Ascending aorta (tissue), 2 donors: ENCODE results near the gene RPL13. TPM values are rescaled to one million over a fixed set of nuclear protein-coding genes. Genes with fewer than 3 reads are reported as not detected.
"Not testable (repeated sequence)": the region's sequence is repeated elsewhere in the genome, so short reads cannot be mapped to it uniquely, and the experiment has no call there.

Experiments
- DNase-seq, 2 donors: peaks; one replicate each; pipeline ENCODE4 v3.0.0-alpha.2; 2019; ENCODE audit warnings: low spot score in 2 of 2
- H3K27ac ChIP-seq, 2 donors: fragments of 200-600 bp; sonication (generic); one replicate each; pipeline ENCODE4 v1.5.1; 2016 to 2017; ENCODE audit warnings: mild to moderate bottlenecking in 1 of 2
- H3K27me3 ChIP-seq: fragments of 200-600 bp; sonication (generic); one replicate; pipeline ENCODE4 v1.5.1; 2017
- H3K36me3 ChIP-seq, 2 donors: fragments of 200-600 bp; sonication (generic); one replicate each; pipeline ENCODE4 v1.5.1; 2016
- H3K4me1 ChIP-seq, 2 donors: fragments of 200-600 bp; sonication (generic); one replicate each; pipeline ENCODE4 v1.5.1; 2016 to 2017; ENCODE audit warnings: mild to moderate bottlenecking in 1 of 2
- H3K4me3 ChIP-seq, 2 donors: fragments of 200-600 bp; sonication (generic); one replicate each; pipeline ENCODE4 v1.5.1; 2016 to 2017; ENCODE audit warnings: mild to moderate bottlenecking in 1 of 2
- H3K9me3 ChIP-seq, 2 donors: fragments of 200-600 bp; sonication (generic); one replicate each; pipeline ENCODE4 v1.5.1; 2016
- CTCF ChIP-seq, 3 experiments: fragments of 200-600 bp in 2 of 3; fragments of 450-650 bp in 1 of 3; sonication (generic) in 2 of 3; IDR thresholded peaks; one replicate each; pipeline ENCODE4 v1.5.1; 2016 to 2019; ENCODE audit warnings: antibody characterized with exemption in 3 of 3, mild to moderate bottlenecking in 1 of 3, moderate library complexity in 1 of 3
- intact Hi-C: fragments of 100-400 bp; cut with DNase I; formaldehyde crosslinking; loops from one replicate; pipeline ENCODE4 v1.15.1; 2023
- total RNA-seq: library from RNA; depleted of rRNA; stranded (reverse); fragments of >200 nt; gene quantifications from one replicate; pipeline ENCODE4 v1.1.0, GENCODE V29; 2016

Gene RPL13
- total RNA-seq, 1 donor from 2014 or later, result 8,360 TPM

- no peak for DNase-seq
- Histone ChIP-seq H3K27ac (no peak overlapping the region), H3K9me3 (no peaks in the 10 kb centered on the region), H3K36me3 (peaks cover 1 to 2% of the 10 kb centered on the region in 2 donors), H3K4me1 (peaks cover 11 to 15% of the 10 kb centered on the region in 2 donors), H3K27me3 (no peaks in the 10 kb centered on the region), H3K4me3 (no peak overlapping the region)
- no peak for TF ChIP-seq CTCF (IDR thresholded peaks at IDR 0.05)
- intact Hi-C loops, result no loop called here
Measured at GRCh38 chr16:89569506-89570341, 9.2 kb downstream of the RPL13 start.

- no peaks in the 10 kb centered on the region for H3K27me3 ChIP-seq
- H3K36me3 ChIP-seq, result no peaks in the 10 kb centered on the region
- no peak overlapping the region for H3K27ac ChIP-seq
Measured at GRCh38 chr16:89570342-89570923, 10.0 kb downstream of the RPL13 start.

GRCh38 chr16:89570983-89571598 lies 10.6 kb downstream of the RPL13 start:
- peaks cover 7 to 11% of the 10 kb centered on the region in 2 donors for H3K4me1 ChIP-seq
- H3K27ac ChIP-seq, H3K4me3 ChIP-seq, DNase-seq, intact Hi-C loops, H3K9me3 ChIP-seq, H3K36me3 ChIP-seq, H3K27me3 ChIP-seq: not testable (repeated sequence)

More at GRCh38 chr16:89570342-89570923, 10.0 kb downstream of the RPL13 start:
- peaks cover 8 to 18% of the 10 kb centered on the region in 2 donors for H3K4me1 ChIP-seq
- H3K9me3 ChIP-seq, result no peaks in the 10 kb centered on the region
- no peak for DNase-seq
- no peak overlapping the region for H3K4me3 ChIP-seq
- no peak for TF ChIP-seq CTCF (IDR thresholded peaks at IDR 0.05)
- intact Hi-C loops, result no loop called here

GRCh38 chr16:89571636-89572035 lies 11.2 kb downstream of the RPL13 start:
- no peak for TF ChIP-seq CTCF (IDR thresholded peaks at IDR 0.05)
- DNase-seq, result no peak
- peaks cover 7 to 10% of the 10 kb centered on the region in 2 donors for H3K4me1 ChIP-seq
- H3K27me3 ChIP-seq, result peaks cover 4% of the 10 kb centered on the region
- no peak overlapping the region for H3K27ac ChIP-seq
- H3K36me3 ChIP-seq, result no peaks in the 10 kb centered on the region
- no peak overlapping the region for H3K4me3 ChIP-seq
- H3K9me3 ChIP-seq, result no peaks in the 10 kb centered on the region
- intact Hi-C loops, result no loop called here

- no peak for TF ChIP-seq CTCF (IDR thresholded peaks at IDR 0.05)
- Histone ChIP-seq H3K4me3 (no peak overlapping the region), H3K27ac (no peak overlapping the region), H3K27me3 (peaks cover 4% of the 10 kb centered on the region), H3K9me3 (no peaks in the 10 kb centered on the region), H3K36me3 (no peaks in the 10 kb centered on the region), H3K4me1 (peaks cover 7 to 10% of the 10 kb centered on the region in 2 donors)
- intact Hi-C loops, result no loop called here
- DNase-seq, result no peak
Measured at GRCh38 chr16:89572073-89572484, 11.6 kb downstream of the RPL13 start.
